Measurements from ENCODE around the gene AICDA. TPM values are rescaled to one million over a fixed set of nuclear protein-coding genes. Genes with fewer than 3 reads are reported as not detected.

AICDA gene
- total and polyA plus RNA-seq, 2 of the 13 experiments (the other 11 are each of a cell fraction or from before 2014, with no cell fraction given): not detected

- TF ChIP-seq AKNA (CRISPR knock-in tag; IDR thresholded peaks at IDR 0.05; ENCODE audit: borderline replicate concordance) (no peak), ZMAT5 (CRISPR knock-in tag; IDR thresholded peaks at IDR 0.05; ENCODE audit: borderline replicate concordance, low read depth) (no peak), IKZF5 (CRISPR knock-in tag; IDR thresholded peaks at IDR 0.05) (no peak), JUNB (CRISPR knock-in tag; IDR thresholded peaks at IDR 0.05; ENCODE audit: borderline replicate concordance) (no peak), ZFP36 (IDR thresholded peaks at IDR 0.05; ENCODE audit: borderline replicate concordance, low read depth, low read length, partially characterized antibody) (no peak), CHCHD3 (CRISPR knock-in tag; IDR thresholded peaks at IDR 0.05) (no peak), TRAFD1 (CRISPR knock-in tag; IDR thresholded peaks at IDR 0.05; ENCODE audit: borderline replicate concordance) (no peak)
Measured at GRCh38 chr12:8637244-8637643, 24.6 kb upstream of the AICDA start (continued).
